HTR-8/SVneo (cell line): ENCODE results near the gene RBBP9.
"Not testable (repeated sequence)": the region's sequence is repeated elsewhere in the genome, so short reads cannot be mapped to it uniquely, and the experiment has no call there.

Experiments used
- DNase-seq: peaks from one replicate; pipeline ENCODE4 v3.0.0; 2011; ENCODE audit warnings: low spot score, mixed read lengths; ENCODE audit not compliant: insufficient read length
- FAIRE-seq: peaks from 2 replicates; lab custom pipeline; 2011; peaks lifted over from hg19 to GRCh38; lab: Jason Lieb, UNC

Gene RBBP9

DNA sequence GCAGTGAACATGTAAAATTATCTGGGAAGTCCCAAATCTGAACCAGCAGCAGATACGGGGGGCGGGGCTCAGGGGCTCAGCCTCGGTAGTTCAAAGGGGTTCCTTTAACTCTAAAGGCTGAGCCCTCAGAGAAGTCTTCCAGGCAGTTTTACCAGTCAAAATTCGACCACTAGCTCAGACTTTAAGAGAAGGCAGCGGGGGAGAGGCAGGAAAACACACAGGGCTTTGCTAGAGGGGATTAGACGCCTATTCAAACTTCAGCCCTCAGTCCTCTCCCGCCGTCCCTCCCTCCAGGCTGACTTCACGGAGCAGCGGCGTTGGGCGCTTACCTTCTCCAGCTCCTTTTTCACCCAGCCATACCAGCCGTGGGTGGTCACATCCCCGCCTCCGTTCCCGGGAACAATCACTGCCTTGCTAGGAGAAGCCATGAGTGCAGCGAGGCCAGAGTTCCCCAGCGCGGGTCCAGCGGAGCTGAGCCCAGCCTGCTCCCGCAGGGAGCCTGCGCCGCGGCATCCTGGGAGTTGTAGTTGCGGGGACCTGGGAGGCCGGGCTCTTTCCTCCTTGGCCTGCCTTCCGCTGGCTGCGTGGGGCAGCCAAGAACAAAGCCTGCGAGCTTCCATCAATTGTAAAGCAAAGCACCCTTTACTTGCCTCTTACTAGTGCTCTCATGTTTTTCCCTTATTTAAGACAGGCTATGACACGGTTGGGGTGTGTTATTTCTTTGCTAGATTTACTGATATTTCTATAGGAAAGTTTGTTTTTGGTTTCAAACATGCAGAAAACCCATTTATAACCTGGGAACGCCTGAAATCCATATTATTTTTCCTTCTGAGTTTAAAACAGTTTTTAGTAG lies at the start of gene RBBP9:
TSS of gene RBBP9 (minus strand) at position 486 of the 853 bp plus-strand sequence. CDS start at position 428, 58 bp downstream.
- DNase-seq: peak; percentile 87
- FAIRE-seq: peak; percentile 16

- FAIRE-seq: no peak
- no peak for DNase-seq
Observed at GRCh38 chr20:18545566-18545965, 48.5 kb upstream of the RBBP9 start.

DNA sequence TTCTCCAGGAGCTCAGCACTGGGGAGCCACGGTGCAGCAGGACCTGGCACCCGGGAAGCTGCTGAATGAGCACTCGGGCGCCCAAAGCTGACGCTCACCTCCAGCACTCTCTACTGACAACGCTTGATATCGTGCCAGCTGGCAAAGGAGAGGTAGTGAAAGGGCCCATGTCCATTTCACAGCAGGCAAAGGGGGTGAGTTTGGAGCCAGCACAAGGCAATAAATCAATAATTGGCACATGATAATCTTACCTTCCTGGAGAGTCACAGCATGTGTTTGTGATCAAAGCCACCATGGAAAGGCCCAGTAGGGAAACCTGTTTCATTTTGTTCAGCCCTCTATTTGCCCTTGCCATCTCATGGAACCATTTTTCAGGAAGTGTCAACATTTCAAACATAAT lies 46.9 kb upstream of the RBBP9 start:
- FAIRE-seq (no peak), DNase-seq (no peak)

- DNase-seq (no peak), FAIRE-seq (no peak)
Observed at GRCh38 chr20:18543216-18543615, 46.2 kb upstream of the RBBP9 start.

DNA sequence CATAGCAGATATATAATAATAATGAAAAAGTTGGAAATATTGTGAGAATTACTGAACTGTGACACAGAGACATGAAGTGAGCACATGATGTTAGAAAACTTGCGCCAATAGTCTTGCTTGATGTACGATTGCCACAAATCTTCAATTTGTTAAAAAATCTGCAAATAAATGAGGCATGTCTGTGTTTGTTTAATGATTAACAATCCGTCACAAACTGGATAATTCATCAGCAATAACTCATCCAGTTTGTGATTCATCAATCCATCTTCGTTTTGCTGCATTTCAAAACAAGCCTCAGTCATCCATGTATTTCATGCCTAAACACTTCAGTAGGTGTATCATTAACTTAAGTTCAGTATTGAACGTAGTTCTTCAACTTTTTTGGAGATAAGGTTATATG lies 44.7 kb upstream of the RBBP9 start:
- FAIRE-seq (no peak), DNase-seq (no peak)

- DNase-seq (no peak), FAIRE-seq (no peak)
Observed at GRCh38 chr20:18537651-18538050, 40.6 kb upstream of the RBBP9 start.

- FAIRE-seq: no peak
- DNase-seq: no peak
Observed at GRCh38 chr20:18533978-18534644, 37.1 kb upstream of the RBBP9 start.

- no peak for FAIRE-seq
Observed at GRCh38 chr20:18533491-18533890, 36.5 kb upstream of the RBBP9 start.

GRCh38 chr20:18532626-18533025 lies 35.6 kb upstream of the RBBP9 start:
- no peak for FAIRE-seq
- no peak for DNase-seq

More at GRCh38 chr20:18533491-18533890, 36.5 kb upstream of the RBBP9 start:
- no peak for DNase-seq

DNA sequence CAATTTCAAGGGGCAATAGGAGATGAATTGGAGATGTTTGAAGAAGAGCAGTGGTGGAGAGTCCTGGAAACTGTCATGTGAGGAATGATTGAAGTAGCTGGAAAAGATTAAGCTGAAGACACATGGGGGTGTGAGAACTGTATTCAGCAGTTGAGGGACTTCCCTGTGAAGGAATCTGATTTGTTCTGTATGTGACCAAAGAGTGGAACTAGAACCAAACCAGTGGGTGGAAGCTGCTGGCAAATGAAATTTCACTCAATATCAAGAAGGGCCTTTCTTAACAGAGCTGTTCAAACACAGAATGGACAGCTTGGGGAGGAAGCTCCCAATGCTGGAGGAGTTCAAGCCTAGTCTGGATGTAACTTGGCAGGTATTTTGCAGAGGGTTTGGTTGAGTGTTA lies 32.0 kb upstream of the RBBP9 start:
- DNase-seq (no peak), FAIRE-seq (no peak)

GRCh38 chr20:18527836-18528235 lies 30.8 kb upstream of the RBBP9 start:
- no peak for FAIRE-seq
- no peak for DNase-seq

GRCh38 chr20:18527339-18527738 lies 30.3 kb upstream of the RBBP9 start:
- FAIRE-seq (no peak), DNase-seq (no peak)

- not testable (repeated sequence) for FAIRE-seq, DNase-seq
Observed at GRCh38 chr20:18526761-18527160, 29.7 kb upstream of the RBBP9 start.

GRCh38 chr20:18524646-18525045 lies 27.6 kb upstream of the RBBP9 start:
- FAIRE-seq: no peak
- DNase-seq: no peak

- no peak for FAIRE-seq
- no peak for DNase-seq
Observed at GRCh38 chr20:18523066-18523465, 26.0 kb upstream of the RBBP9 start.

DNA sequence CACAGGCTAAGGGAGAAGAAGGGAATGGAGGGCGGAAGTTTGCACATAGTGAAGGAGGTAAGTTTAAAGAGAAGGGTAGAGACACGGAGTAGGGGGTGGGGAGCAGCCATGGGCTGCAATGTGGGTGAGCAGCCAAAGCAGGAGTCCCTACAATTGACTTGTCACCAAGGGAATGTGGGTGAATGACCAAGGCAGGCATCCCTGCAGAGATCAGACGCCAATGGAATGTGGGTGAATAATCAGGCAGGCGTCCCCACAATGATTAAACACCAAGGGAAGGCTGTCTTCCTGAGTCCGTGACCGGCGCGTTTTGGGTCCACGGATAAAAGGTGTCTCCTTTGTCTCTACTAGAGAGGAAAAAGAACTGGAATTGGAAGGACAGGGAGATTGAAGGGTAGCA lies 25.0 kb upstream of the RBBP9 start:
- not testable (repeated sequence) for DNase-seq

GRCh38 chr20:18515973-18516372 lies 18.9 kb upstream of the RBBP9 start:
- no peak for DNase-seq
- no peak for FAIRE-seq

More for the DNA sequence above, 25.0 kb upstream of the RBBP9 start:
- FAIRE-seq: not testable (repeated sequence)

DNA sequence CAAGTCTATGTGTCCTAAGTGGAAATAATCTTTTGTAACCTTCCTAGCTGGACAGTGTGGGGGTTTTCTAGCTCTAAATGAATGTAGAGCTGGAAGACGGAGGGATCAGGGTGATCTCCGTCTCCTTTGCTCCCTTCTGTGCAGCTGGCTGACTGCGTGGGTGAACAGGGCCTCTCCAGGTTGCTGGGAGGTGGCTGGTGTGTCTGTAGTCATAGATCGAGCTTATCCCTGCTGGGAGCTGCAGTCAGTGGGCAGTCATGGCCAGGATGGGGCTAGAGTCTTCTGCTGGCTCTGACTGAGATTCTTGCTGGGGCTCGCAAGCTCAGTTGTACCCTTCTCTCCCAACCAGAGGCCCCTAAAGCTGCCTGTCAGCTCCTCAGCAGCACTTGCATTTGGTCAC lies 17.1 kb upstream of the RBBP9 start:
- FAIRE-seq (no peak), DNase-seq (no peak)

- DNase-seq (no peak), FAIRE-seq (no peak)
Observed at GRCh38 chr20:18513208-18513607, 16.2 kb upstream of the RBBP9 start.

GRCh38 chr20:18511571-18511970 lies 14.5 kb upstream of the RBBP9 start:
- DNase-seq (no peak), FAIRE-seq (no peak)
